ENCODE data around the gene DYRK3.
"Not testable (repeated sequence)": the region's sequence is repeated elsewhere in the genome, so short reads cannot be mapped to it uniquely, and the experiment has no call there.

DYRK3 gene

DNA sequence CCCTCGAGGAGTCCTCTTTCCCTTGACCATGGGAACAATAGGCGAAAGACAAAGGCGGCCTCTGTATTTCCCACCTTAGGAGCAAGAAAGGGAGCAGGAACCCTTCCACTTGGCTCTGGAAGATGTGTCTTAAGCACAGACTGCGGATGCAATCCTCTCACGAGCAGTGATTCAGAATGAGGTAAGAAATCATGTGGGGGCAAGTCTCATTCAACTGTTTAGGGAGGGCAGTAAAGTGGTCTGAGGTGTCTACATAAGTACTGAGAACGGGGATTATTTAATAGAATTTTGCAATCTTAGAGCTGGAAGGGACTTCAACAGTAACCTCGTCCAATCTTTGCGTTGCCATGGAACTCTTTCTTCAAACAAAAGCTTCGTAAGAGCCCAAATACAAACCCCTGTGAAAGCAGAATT is 1.6 kb upstream of the DYRK3 start:
- DNase-seq = no peak

DNA sequence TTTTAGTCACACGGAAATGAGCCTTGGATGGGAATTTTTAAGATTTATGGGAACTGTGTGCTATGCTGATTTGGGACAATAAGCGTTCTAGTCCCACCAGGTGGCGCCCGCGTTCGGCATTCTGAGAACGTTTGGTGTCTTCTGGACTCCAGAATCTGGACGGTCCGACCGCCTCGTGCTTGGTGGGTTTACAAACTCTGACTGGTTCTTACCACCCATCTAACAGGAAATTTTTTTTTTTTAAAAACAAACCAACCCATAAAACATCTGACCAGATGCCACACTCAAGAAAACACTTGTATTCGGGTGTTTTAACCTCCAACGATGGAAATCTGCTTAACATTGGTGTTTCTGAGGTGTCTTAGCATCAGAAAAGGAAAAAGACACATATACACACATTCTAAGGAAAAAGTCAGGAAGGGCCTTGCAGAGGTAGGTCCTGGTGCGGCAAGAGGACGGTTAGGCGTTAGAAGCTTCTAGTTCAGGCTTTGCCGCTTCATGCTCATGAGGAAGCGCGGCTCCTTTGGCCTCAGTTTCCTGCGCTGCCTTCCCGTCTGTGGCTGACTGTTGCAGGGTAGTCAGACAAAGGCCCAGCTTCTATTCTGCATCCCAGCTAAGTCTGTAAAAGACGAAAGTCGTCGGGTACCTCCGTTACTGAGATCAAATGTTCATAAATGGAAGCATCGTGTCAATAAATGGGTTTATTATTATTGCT is 814 bp upstream of the DYRK3 start:
- DNase-seq = peak; percentile 80

GRCh38 chr1:206635978-206636345 is 626 bp downstream of the DYRK3 start:
- no peak for DNase-seq

DNA sequence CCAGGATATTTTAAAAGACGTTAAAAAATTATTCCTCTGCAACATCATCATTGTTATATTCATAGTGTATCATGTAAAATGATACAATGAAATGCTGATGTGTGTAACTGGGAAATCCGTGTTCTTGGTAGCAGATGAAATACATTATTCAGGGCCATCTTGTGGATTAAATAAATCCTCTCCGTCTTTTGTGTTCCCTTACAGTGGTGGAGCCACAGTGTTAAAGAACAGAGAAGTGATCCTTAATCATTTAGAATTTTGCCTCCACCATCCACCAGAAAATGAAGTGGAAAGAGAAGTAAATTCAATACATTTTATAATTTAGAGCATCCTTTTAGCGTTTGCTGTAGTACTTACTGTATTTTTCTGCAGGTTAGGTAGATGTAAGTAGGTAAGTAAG is 1.3 kb downstream of the DYRK3 start:
- DNase-seq = no peak

- DNase-seq = no peak
These were observed 2.3 kb downstream of the DYRK3 start for GRCh38 chr1:206637605-206638004.

GRCh38 chr1:206642074-206642473 is 6.7 kb downstream of the DYRK3 start:
- not testable (repeated sequence) for DNase-seq

- DNase-seq = no peak
These were observed 7.9 kb downstream of the DYRK3 start for GRCh38 chr1:206643118-206643698.

DNA sequence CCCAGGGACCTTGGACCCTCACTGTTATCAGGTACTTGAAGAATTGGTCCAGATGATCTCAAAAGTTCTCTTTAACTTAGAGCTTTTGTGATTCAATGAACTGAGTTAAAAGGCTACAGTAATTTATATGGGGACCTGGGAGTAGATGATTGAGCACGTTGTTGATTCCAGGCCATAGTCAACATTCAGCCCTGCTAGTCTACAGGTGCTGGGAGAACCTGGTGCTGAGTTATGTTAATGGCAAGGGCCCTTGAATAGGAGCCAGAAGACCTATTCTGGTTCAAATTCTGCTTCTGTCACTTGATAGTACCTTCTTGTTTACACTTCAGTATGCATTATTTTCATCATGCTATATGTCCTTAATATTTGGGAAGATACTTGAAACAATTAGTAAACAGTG is 11.2 kb downstream of the DYRK3 start:
- DNase-seq = no peak

DNA sequence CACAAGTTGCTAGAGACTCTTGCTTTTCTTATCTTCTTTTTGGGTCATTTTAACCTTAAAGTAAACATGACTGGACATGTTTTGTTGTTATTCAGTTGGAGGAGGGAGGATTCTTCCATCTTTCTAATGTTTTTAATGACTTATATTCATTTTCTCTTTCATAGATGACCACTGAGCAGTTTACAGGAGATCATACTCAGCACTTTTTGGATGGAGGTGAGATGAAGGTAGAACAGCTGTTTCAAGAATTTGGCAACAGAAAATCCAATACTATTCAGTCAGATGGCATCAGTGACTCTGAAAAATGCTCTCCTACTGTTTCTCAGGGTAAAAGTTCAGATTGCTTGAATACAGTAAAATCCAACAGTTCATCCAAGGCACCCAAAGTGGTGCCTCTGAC is 11.9 kb downstream of the DYRK3 start:
- no peak for DNase-seq

DNA sequence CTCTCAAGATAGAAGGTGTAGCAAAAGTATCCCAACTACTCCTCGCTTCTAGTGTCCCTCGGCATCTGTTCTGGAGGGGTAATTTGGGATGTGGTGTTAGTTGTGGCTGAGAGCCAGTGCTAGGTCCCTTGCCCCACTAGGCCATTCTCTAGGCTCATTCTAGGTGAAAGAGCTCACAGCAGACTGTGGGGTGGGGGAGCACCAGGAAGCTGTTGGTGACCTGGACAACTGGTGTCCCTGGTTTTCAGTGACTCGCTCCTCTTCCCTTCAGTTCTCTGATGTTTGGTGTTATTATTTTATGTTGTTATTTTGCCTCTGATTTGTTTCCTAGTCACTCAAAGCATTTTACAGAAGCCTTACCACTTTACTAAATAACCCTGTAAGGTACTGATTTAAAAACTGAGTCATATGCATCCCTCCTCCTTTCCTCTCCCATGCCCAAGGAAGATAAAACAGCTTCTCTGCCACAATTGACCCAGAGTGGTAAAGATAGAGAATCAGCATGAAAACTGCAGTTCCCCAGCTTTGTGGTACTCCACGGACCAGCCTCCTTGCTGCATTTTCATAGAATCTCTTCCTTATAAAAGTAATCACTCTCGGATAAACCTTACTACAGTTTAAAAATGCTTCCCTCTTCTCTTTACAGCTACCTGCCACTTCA is 14.1 kb downstream of the DYRK3 start:
- no peak for DNase-seq

GRCh38 chr1:206651014-206651413 is 15.7 kb downstream of the DYRK3 start:
- DNase-seq = no peak

GRCh38 chr1:206651958-206652890 is 16.9 kb downstream of the DYRK3 start:
- DNase-seq = no peak

DNA sequence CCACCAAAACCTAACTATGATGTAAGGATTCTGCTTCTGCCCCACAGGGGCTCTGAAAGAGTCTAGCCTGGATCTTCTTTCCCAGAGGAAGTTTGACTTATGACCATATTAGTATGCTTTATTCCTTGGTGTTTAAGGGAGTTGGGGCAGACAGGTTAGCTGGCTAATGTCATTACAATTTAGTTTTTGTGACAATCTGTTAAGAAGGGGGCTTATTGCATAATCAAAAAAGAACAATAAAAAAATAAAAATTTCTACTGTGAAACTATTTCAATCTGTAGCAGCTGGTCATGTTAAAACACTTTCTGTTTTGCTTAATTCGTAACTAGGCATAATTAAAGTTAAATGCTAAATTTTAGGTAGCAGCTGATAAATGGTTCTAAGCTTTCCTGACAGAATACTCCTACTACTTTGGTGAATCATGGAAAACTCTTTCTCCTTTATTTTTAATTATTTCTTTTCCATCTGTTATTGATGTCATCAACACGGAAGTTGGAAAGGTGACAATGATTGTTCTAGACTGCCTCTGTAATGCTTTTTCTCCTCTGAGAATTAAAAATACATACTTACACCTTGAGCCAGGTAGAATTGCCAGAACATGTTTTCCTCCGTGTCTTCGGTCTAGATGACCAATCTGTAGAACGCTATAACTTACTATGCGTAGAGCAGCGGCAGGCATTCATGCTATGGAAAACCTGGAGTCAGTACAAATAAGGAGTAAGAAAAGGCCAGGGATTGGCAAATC is 18.6 kb downstream of the DYRK3 start:
- DNase-seq = no peak

GRCh38 chr1:206654828-206655227 is 19.5 kb downstream of the DYRK3 start:
- no peak for DNase-seq

- no peak for DNase-seq
These were observed 20.1 kb downstream of the DYRK3 start for GRCh38 chr1:206655471-206655882.

- no peak for DNase-seq
These were observed 21.6 kb downstream of the DYRK3 start for GRCh38 chr1:206656936-206657335.

DNA sequence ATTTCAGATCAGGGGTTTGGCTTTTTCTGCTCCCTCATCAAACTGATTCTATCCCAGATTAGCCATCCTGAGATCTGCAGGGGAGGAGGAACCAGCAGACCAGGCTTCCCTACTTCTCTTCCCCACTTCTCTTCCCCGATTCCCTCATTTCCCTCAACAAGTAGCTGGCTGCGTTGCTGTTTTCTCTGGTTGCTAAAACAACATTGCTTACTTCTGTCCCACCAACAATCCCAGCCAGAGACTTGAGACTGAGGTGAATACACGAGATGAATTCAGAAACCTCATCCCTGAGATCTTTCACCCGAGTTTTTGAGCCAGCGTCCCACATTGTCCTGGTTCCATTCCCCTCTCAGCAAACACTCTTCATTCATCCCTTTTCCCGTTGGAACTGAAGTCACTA is 22.4 kb downstream of the DYRK3 start:
- no peak for DNase-seq

DNA sequence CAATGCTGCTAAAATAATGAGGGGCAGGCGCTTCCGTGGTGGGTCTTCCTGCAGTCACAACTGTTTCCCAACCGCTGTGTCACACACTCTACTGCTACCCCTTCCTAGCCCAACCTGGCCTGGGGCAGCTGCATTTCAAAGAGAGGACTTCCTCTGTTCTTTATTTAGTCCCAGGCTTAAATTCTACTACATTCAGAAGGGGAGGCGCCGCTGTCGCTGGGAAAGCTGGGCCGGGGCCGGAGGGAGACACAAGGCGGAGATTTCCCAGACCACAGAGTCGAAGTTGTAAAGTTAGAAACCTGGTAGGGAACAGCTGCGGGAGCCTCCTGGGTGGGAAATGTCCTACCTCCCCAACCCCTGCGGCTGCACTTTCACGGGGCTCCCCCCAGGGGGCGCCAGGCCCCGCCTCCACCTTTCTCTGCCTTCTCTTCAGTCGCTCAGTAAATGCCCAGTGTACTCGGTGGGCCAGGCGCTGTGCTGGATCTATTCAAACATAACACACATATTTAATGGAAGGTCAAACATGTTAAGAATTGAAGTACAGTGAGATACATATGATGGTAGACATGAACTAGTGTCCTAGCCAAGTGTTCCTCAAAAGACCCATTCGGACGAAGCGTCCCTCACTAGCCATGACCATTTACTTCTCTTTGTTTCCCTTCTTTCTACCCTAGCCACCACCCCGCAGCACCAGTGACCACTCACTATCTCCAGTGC is 23.1 kb downstream of the DYRK3 start:
- DNase-seq = peak; percentile 46

GRCh38 chr1:206658981-206659273 is 23.6 kb downstream of the DYRK3 start:
- no peak for DNase-seq

GRCh38 chr1:206660136-206660535 is 24.8 kb downstream of the DYRK3 start:
- no peak for DNase-seq

DNA sequence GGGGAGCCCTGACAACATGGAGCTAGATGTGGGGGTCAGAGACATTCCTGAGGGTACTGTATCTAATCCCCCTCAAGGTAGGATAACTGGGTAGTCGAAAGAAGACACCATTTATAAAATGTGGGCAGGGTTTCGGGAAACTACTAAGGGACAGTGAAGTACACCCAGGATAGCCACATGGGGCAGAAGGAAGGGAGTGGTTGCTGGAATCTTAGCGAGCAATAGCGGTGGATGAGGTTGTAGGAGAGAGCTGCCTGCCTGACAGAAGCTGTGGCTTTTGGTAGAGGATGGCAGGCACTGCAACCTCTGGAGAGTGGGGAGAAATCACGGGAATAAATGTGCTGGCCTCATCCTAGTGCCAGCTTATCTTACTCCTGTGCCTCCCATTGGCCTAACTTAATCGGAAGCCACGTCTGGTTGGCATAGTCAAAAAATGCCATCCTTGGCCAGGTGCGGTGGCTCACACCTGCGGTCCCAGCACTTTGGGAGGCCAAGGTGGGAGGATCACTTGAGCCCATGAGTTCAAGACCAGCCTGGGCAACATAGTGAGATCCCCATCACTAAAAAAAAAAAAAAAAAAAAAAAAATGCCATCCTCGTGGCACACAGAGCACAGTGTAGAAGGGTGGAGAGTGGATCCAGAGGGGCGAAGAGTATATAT is 26.0 kb downstream of the DYRK3 start:
- DNase-seq = no peak

Data from stimulated activated CD4-positive, alpha-beta T cell treated with anti-CD3 and anti-CD28 coated beads, Interleukin-4, amount 100 ng/mL, for 1 hour (primary cell).